ENCODE measurements around the gene TM9SF1.

The TM9SF1 gene

DNA sequence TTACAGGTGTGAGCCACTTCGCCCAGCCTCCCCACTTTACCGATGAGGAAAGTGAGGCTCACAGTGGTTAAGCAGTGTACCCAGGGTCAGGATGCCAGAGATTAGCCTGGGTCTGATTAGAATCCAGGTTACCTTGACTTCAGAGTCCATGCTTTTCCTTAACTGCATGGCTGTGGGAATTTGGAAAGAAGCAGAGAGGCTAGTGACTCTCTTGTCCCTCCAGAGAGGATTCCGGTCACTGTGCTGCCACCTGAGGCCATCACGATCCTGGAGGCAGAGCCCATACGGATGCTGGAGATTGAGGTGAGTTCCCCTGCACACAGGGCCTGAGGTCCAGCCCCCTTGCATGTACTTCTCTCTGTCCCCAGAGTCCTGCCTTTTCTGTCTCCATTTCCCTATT, 18.6 kb downstream of the TM9SF1 start:
- Mint-ChIP-seq H3K36me3 (ENCODE audit: insufficient read depth) (peaks cover 70% of the 10 kb centered on the region), H3K27ac (peak overlapping the region in 1 of 2 donors; percentile 96), H3K27me3 (no peaks in the 10 kb centered on the region), H3K4me3 (no peak overlapping the region), H3K9me3 (no peaks in the 10 kb centered on the region), H3K4me1 (ENCODE audit: low read depth in 2 of 2) (peaks cover 19 to 26% of the 10 kb centered on the region in 2 donors)
- DNase-seq (no peak), ATAC-seq (replicated peaks) (no peak)

DNA sequence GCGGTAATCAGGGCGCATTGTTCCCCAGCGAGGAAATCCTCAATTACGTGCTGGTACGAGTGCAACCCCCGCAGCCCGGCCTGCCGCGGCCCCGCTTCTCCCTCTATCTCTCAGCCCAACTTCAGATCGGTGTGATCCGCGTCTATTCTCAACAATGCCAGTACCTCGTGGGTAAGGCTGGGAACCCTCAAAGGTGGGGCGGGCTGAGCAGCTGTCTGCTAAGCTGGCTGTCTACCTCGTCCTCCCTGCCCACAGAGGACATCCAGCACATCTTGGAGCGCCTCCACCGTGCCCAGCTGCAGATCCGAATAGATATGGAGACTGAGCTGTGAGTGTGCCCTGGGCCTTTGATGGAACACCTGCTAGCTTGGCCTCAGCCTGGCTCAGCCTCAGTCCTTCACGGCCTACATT, 22.4 kb downstream of the TM9SF1 start:
- DNase-seq: no peak
- peak overlapping the region; percentile 63 to 93 for H3K4me3 Mint-ChIP-seq
- no peaks in the 10 kb centered on the region for H3K27me3 Mint-ChIP-seq
- no peak for ATAC-seq (replicated peaks)
- H3K9me3 Mint-ChIP-seq: no peaks in the 10 kb centered on the region
- H3K27ac Mint-ChIP-seq: peak overlapping the region; percentile 87 to 96
- H3K4me1 Mint-ChIP-seq (ENCODE audit: low read depth in 2 of 2): peaks cover 23 to 35% of the 10 kb centered on the region in 2 donors
- peaks cover 68% of the 10 kb centered on the region for H3K36me3 Mint-ChIP-seq (ENCODE audit: insufficient read depth)

DNA sequence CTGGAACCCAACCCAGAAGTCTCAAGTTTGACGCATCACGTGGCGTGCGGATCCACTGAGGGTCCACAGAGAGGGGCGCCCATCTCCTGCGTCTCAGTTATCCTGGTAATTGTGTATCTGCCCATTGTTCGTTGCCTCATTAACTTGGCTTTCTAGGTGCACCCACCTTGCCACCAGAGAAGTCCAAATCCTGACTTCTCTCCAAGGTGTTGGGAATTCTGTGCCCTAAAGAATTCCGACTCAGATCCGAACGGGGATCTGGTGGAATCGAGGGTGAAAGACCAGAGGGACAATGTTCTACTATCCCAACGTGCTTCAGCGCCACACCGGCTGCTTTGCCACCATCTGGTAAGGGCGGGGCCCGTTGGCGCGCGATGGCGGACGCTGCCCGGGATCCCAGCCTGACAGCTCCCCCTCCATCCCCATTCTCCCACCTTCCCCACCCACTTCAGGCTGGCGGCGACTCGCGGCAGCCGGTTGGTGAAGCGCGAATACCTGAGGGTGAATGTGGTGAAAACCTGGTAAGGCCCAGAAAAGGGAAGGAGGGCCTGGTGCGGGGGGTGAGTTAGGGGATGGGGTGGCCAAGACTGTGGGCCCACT, 22.9 kb downstream of the TM9SF1 start:
- no peak for ATAC-seq (replicated peaks)
- Mint-ChIP-seq H3K9me3 (no peaks in the 10 kb centered on the region), H3K4me3 (peak overlapping the region; percentile 83 to 93), H3K4me1 (ENCODE audit: low read depth in 2 of 2) (peaks cover 23 to 38% of the 10 kb centered on the region in 2 donors), H3K27me3 (no peaks in the 10 kb centered on the region), H3K36me3 (ENCODE audit: insufficient read depth) (peaks cover 70% of the 10 kb centered on the region), H3K27ac (peak overlapping the region; percentile 87 to 96)
- no peak for DNase-seq

DNA sequence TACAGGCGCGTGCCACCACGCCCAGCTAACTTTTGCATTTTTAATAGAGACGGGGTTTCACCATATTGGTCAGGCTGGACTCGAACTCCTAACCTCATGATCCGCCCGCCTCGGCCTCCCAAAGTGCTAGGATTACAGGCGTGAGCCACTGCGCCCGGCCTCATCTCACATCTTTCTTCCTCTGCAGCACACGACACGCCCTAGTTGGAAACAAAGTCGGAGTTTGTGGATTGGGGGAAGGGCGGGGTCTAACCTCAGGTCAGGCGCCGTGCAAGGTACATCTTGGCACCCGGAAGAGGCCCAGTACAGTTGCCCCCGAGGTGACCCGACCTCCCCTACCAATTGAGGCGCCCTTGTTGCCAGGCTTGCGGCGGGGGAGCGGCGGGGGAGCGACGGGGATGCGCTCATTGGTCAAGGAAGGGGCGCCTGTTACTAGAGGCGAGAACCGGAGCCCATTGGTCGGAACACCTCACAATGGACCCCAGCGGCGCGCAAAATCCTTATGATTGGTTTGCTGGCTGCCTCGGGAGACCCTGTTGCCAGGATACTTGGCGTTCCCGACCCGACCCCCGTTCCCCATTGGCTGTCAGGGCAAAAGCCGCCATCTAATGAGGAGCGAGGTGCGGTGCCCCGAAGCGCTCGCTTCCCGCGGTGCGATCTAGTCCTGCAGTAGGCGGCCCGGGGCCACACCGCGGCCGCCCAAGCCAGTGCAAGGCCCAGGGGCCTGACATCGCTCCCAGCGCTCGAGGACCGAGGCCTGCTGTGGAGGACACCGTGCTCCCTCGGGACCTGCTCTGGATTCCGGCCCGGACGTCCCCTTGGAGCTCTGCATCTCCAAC, 23.6 kb downstream of the TM9SF1 start, which contains the start of gene REC8:
REC8 (plus strand) TSS at position 659 of the 839 bp plus-strand sequence. CDS start 473 bp downstream, outside the sequence.
- ATAC-seq (replicated peaks) (peak; percentile 87), DNase-seq (peak; percentile 73 to 78 (median 77))
- peaks cover 77% of the 10 kb centered on the region for H3K36me3 Mint-ChIP-seq (ENCODE audit: insufficient read depth)
- H3K27me3 Mint-ChIP-seq: no peaks in the 10 kb centered on the region
- H3K27ac Mint-ChIP-seq: peak within 1 kb of the TSS; percentile 87 to 96
- no peaks in the 10 kb centered on the region for H3K9me3 Mint-ChIP-seq
- H3K4me3 Mint-ChIP-seq: peak within 1 kb of the TSS; percentile 83 to 93
- peaks cover 23 to 36% of the 10 kb centered on the region in 2 donors for H3K4me1 Mint-ChIP-seq (ENCODE audit: low read depth in 2 of 2)

DNA sequence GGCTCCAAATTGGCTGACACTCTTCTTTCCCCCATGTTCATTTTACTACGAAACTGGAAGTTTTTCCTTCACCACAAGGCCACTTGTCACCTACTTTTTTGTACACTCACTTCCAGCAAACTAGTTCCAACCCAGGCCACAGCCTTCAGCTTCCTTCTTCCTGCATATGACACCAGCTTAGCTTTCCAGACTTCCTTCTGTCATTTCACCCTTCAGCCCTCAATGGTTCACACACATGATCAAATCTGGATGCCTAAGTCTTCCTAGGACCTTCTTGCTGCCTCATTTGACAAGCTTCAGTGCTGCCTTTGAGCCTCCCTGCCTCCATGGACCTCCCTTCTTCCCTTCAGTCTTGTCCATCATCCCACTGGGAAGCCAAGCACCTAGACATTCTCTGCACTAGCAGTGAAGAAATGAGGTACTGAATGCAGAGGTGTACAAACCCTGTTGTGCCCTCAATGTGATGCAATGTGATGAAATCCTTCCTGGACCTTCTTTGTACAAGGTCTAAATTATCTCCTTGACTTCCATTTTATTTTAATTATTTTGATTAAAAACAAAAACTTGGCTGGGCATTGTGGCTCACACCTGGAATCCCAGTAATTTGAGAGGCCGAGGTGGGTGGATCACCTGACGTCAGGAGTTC, 27.6 kb downstream of the TM9SF1 start:
- H3K4me1 Mint-ChIP-seq (ENCODE audit: low read depth in 2 of 2): peaks cover 38 to 42% of the 10 kb centered on the region in 2 donors
- H3K27me3 Mint-ChIP-seq: no peaks in the 10 kb centered on the region
- DNase-seq (no peak), ATAC-seq (replicated peaks) (no peak)
- H3K27ac Mint-ChIP-seq: peak overlapping the region; percentile 6 to 35
- H3K4me3 Mint-ChIP-seq: no peak overlapping the region
- H3K9me3 Mint-ChIP-seq: no peaks in the 10 kb centered on the region
- peaks cover 92% of the 10 kb centered on the region for H3K36me3 Mint-ChIP-seq (ENCODE audit: insufficient read depth)

DNA sequence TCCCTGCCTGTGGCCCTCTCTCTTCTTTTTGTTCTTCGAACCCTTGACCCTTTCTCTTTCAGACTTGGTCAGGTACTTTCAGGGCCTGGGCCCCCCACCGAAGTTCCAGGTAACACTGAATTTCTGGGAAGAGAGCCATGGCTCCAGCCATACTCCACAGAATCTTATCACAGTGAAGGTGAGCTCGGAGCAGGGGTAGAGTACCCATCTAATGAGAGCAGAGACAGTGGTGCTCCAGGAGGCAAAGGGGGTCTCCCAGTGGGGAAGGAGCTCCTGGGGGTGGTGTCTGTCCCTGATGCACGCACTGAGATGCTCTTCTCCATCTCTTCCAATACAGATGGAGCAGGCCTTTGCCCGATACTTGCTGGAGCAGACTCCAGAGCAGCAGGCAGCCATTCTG, 29.5 kb downstream of the TM9SF1 start:
- peaks cover 94% of the 10 kb centered on the region for H3K36me3 Mint-ChIP-seq (ENCODE audit: insufficient read depth)
- no peak for ATAC-seq (replicated peaks)
- H3K4me3 Mint-ChIP-seq: no peak overlapping the region
- H3K27ac Mint-ChIP-seq: peak overlapping the region; percentile 74 to 81
- DNase-seq: no peak
- peaks cover 45 to 46% of the 10 kb centered on the region in 2 donors for H3K4me1 Mint-ChIP-seq (ENCODE audit: low read depth in 2 of 2)
- no peaks in the 10 kb centered on the region for H3K27me3 Mint-ChIP-seq
- H3K9me3 Mint-ChIP-seq: no peaks in the 10 kb centered on the region

DNA sequence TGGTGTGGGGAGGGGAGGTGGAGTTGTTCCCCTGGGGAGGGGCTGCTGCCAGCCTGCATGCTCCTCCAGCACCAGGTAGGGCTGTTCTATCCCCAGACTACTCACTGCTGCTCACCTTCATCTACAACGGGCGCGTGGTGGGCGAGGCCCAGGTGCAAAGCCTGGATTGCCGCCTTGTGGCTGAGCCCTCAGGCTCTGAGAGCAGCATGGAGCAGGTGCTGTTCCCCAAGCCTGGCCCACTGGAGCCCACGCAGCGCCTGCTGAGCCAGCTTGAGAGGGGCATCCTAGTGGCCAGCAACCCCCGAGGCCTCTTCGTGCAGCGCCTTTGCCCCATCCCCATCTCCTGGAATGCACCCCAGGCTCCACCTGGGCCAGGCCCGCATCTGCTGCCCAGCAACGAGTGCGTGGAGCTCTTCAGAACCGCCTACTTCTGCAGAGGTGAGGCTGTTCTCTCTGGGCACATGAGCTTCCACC, 30.7 kb downstream of the TM9SF1 start:
- ATAC-seq (replicated peaks) (no peak), DNase-seq (no peak)
- Mint-ChIP-seq H3K27me3 (no peaks in the 10 kb centered on the region), H3K36me3 (ENCODE audit: insufficient read depth) (peaks cover 92% of the 10 kb centered on the region), H3K27ac (peak overlapping the region in 1 of 2 donors; percentile 96), H3K9me3 (no peaks in the 10 kb centered on the region), H3K4me3 (peak overlapping the region; percentile 46 to 93), H3K4me1 (ENCODE audit: low read depth in 2 of 2) (peaks cover 47 to 50% of the 10 kb centered on the region in 2 donors)

DNA sequence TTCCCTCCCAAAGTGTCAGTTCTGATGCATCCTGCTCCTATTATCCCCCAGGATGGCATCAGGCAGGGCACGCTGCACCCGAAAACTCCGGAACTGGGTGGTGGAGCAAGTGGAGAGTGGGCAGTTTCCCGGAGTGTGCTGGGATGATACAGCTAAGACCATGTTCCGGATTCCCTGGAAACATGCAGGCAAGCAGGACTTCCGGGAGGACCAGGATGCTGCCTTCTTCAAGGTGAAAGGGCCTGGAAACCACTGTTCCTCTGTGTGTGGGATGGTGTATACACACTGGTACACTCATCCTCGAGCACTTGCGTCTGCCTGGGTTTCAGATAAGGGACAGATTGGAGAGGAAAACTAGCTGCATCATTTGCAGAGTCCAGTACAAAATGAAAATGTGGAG, 33.1 kb downstream of the TM9SF1 start:
- H3K9me3 Mint-ChIP-seq: no peaks in the 10 kb centered on the region
- DNase-seq (no peak), ATAC-seq (replicated peaks) (no peak)
- H3K36me3 Mint-ChIP-seq (ENCODE audit: insufficient read depth): peaks cover 98% of the 10 kb centered on the region
- H3K27ac Mint-ChIP-seq: peak overlapping the region; percentile 96 to 97
- peak overlapping the region; percentile 93 to 96 for H3K4me3 Mint-ChIP-seq
- no peaks in the 10 kb centered on the region for H3K27me3 Mint-ChIP-seq
- peaks cover 42 to 44% of the 10 kb centered on the region in 2 donors for H3K4me1 Mint-ChIP-seq (ENCODE audit: low read depth in 2 of 2)

DNA sequence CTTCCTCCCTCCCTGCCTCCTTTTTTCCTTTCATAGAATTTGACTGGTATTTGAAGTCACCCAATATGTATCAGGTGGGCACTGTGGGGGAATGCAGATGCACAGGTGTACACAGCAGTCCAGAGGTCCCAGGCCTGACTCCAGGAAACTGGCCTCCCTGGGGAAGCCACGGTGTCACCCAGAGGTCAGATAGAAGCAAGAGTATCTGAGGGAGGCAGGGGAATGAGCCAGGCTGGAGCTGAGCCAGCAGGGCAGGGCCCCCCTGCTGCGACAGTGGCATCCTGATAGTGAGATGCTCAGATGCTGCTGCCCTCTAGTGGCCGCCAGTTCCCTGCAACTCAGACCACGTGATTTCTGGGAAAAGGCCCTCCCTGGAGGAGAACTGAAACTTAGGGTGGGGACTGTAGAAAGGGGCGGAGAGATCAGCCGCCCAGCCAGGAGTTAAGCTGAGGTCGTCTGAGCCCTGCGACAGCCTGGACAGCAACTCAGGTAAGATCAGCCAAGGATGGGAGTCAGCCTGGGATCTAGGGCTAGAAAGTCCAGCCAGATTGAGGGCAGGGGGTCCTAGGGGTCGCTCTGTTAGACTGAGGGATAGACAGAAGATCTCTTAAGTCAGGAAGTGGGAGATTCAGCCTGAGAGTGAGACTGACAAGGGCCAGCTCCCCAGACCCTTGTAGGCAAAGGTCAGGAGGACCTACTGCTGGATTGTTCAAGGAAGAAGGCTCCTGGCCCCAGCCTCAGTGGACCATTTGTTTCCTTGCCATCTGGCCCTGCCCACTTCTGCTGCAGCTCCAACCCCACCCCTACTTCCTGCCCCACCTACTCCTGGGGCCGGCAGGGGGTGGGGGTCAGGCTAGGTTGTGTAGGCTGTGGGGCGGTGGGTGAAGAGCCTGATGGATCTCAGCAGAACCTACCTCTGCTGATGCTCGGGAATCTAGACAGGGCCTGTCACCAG, 34.1 kb downstream of the TM9SF1 start, which contains the start of gene IRF9:
IRF9 (plus strand) TSS at position 416 of the 955 bp plus-strand sequence. CDS start 880 bp downstream, outside the sequence.
- H3K4me1 Mint-ChIP-seq (ENCODE audit: low read depth in 2 of 2): peaks cover 40 to 42% of the 10 kb centered on the region in 2 donors

DNA sequence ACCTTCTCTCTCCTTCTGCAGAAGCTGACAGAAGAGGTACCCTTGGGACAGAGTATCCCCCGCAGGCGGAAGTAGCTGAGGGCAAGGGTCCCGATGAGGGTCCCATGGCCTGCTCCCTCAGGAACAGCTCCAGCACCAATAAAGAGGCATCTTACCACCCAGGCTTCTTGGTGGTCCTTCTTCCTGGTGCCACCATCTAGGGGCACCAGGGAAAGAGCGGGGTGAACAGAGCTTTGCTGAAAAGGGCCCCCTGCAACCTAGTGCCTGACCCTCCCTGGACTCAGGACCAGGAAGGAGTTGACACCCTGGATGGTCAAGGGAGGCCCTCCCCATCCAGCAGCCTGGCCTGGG, 34.8 kb downstream of the TM9SF1 start:
- ATAC-seq (replicated peaks): no peak
- Mint-ChIP-seq H3K36me3 (ENCODE audit: insufficient read depth) (peaks cover 97% of the 10 kb centered on the region), H3K27ac (peak overlapping the region; percentile 96 to 97), H3K9me3 (no peaks in the 10 kb centered on the region), H3K4me1 (ENCODE audit: low read depth in 2 of 2) (peaks cover 38 to 39% of the 10 kb centered on the region in 2 donors), H3K27me3 (no peaks in the 10 kb centered on the region), H3K4me3 (peak overlapping the region; percentile 93 to 96)
- no peak for DNase-seq

More for the DNA sequence above, 34.1 kb downstream of the TM9SF1 start, which contains the start of gene IRF9:
- no peaks in the 10 kb centered on the region for H3K9me3 Mint-ChIP-seq
- peak; percentile 97 to 98 (median 97) for DNase-seq
- H3K36me3 Mint-ChIP-seq (ENCODE audit: insufficient read depth): peaks cover 97% of the 10 kb centered on the region
- peak within 1 kb of the TSS; percentile 96 to 97 for H3K27ac Mint-ChIP-seq
- peak within 1 kb of the TSS; percentile 93 to 96 for H3K4me3 Mint-ChIP-seq
- no peaks in the 10 kb centered on the region for H3K27me3 Mint-ChIP-seq
- peak; percentile 90 for ATAC-seq (replicated peaks)

DNA sequence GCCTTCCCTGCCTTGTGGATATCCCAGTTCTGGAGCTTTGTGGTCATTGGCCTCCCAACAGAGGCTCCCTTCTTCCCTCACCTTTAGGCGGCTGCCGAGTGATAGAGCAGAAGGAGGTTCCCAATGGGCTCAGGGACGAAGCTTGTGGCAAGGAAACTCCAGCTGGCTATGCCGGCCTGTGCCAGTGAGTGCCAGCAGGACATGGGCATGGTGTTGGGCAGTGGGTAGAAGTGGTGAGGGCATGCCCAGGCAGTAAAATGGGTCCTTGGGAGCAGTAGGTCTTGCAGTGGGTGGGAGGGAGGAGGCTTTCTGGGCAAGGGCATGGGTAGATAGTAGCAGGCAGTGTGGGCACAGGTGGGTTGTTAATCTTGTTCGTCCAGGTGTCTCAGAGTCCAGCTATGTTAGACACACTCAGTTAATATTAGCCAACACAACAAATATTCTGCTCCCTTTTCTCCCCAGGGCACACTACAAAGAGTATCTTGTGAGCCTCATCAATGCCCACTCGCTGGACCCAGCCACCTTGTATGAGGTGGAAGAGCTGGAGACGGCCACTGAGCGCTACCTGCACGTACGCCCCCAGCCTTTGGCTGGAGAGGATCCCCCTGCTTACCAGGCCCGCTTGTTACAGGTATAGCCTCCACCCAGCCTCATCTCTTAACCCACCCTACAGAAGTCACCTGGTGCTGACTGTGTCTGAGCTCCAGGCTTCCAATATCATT, 35.3 kb downstream of the TM9SF1 start:
- Mint-ChIP-seq H3K4me1 (ENCODE audit: low read depth in 2 of 2) (peaks cover 35 to 37% of the 10 kb centered on the region in 2 donors), H3K4me3 (no peak overlapping the region), H3K27me3 (no peaks in the 10 kb centered on the region), H3K9me3 (no peaks in the 10 kb centered on the region), H3K27ac (peak overlapping the region; percentile 51 to 96), H3K36me3 (ENCODE audit: insufficient read depth) (peaks cover 96% of the 10 kb centered on the region)
- DNase-seq (no peak), ATAC-seq (replicated peaks) (no peak)

DNA sequence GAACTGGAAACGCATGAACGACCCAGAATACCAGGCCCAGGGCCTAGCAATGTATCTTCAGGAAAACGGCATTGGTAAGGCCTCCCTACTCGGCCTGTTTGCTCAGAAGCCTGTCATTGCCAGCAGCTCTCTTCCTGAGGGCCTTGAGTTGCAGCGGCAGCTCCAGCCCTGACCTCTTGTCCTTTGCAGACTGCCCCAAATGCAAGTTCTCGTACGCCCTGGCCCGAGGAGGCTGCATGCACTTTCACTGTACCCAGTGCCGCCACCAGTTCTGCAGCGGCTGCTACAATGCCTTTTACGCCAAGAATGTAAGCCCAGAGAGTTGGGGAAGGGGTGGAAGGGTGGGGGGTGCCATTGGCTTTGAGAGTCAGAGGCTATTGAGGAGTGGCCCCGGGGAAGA, 37.9 kb downstream of the TM9SF1 start:
- DNase-seq (no peak), ATAC-seq (replicated peaks) (no peak)
- no peak overlapping the region for H3K4me3 Mint-ChIP-seq
- no peaks in the 10 kb centered on the region for H3K27me3 Mint-ChIP-seq
- peaks cover 93% of the 10 kb centered on the region for H3K36me3 Mint-ChIP-seq (ENCODE audit: insufficient read depth)
- H3K9me3 Mint-ChIP-seq: no peaks in the 10 kb centered on the region
- H3K4me1 Mint-ChIP-seq (ENCODE audit: low read depth in 2 of 2): peaks cover 15% of the 10 kb centered on the region in 2 donors
- H3K27ac Mint-ChIP-seq: no peak overlapping the region
